Spleen (tissue), 7 donors: ENCODE data around the gene S100Z.
"Not testable (repeated sequence)": the region's sequence is repeated elsewhere in the genome, so short reads cannot be mapped to it uniquely, and the experiment has no call there.

ENCODE experiments used
- POLR2A ChIP-seq, 3 donors: fragments of 450-650 bp; IDR thresholded peaks; one replicate each; pipeline ENCODE4 v1.5.1; 2017; ENCODE audit warnings: antibody characterized with exemption in 3 of 3, mild to moderate bottlenecking in 1 of 3
- POLR2AphosphoS5 ChIP-seq, 3 donors: sonication (generic); formaldehyde crosslinking; IDR thresholded peaks; one replicate each; pipeline ENCODE4 v1.5.1; 2017; ENCODE audit warnings: antibody characterized with exemption in 3 of 3
- TF ChIP-seq, protein P1 (sequence below), 11 experiments: fragments of 200-600 bp in 7 of 11; fragments of 450-650 bp in 4 of 11; sonication (generic) in 4 of 11; IDR thresholded peaks in 8 of 11; conservative IDR thresholded peaks in 3 of 11; 1 replicate in 7 of 11; 2 replicates in 4 of 11; pipeline versions ENCODE4 v1.4.0 to v1.8.0; 2016 to 2021; ENCODE audit warnings: antibody characterized with exemption in 11 of 11, inconsistent platforms in 4 of 11, mild to moderate bottlenecking in 1 of 11
- donor health status: DM: no; HTN: no; CAD: no; lungs with moderate emphysema.
- donor health status: DM: no; HTN: no; CAD: no.
- donor health status: DM: no; HTN: no; CAD: no.

DNA sequence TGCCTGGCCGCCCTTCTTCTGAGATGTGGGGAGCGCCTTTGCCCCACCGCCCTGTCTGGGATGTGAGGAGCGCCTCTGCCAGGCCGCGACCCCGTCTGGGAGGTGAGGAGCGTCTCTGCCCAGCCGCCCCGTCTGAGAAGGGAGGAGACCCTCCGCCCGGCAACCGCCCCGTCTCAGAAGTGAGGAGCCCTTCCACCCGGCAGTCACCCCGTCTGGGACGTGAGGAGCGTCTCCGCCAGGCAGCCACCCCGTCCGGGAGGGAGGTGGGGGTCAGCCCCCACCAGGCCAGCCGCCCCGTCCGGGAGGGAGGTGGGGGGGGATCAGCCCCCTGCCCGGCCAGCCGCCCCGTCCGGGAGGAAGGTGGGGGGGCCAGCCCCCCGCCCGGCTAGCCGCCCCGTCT, 37.6 kb upstream of the S100Z start:
- TF ChIP-seq POLR2AphosphoS5, POLR2A (IDR thresholded peaks at IDR 0.05): not testable (repeated sequence)
- TF ChIP-seq, protein P1, sequence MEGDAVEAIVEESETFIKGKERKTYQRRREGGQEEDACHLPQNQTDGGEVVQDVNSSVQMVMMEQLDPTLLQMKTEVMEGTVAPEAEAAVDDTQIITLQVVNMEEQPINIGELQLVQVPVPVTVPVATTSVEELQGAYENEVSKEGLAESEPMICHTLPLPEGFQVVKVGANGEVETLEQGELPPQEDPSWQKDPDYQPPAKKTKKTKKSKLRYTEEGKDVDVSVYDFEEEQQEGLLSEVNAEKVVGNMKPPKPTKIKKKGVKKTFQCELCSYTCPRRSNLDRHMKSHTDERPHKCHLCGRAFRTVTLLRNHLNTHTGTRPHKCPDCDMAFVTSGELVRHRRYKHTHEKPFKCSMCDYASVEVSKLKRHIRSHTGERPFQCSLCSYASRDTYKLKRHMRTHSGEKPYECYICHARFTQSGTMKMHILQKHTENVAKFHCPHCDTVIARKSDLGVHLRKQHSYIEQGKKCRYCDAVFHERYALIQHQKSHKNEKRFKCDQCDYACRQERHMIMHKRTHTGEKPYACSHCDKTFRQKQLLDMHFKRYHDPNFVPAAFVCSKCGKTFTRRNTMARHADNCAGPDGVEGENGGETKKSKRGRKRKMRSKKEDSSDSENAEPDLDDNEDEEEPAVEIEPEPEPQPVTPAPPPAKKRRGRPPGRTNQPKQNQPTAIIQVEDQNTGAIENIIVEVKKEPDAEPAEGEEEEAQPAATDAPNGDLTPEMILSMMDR (IDR thresholded peaks at IDR 0.05 in 8 of 11, conservative IDR thresholded peaks at IDR 0.05 in 3 of 11) = not testable (repeated sequence)
